Measurements from ENCODE around the gene TEDC1.

- TF ChIP-seq, protein P1, sequence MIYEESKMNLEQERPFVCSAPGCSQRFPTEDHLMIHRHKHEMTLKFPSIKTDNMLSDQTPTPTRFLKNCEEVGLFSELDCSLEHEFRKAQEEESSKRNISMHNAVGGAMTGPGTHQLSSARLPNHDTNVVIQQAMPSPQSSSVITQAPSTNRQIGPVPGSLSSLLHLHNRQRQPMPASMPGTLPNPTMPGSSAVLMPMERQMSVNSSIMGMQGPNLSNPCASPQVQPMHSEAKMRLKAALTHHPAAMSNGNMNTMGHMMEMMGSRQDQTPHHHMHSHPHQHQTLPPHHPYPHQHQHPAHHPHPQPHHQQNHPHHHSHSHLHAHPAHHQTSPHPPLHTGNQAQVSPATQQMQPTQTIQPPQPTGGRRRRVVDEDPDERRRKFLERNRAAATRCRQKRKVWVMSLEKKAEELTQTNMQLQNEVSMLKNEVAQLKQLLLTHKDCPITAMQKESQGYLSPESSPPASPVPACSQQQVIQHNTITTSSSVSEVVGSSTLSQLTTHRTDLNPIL (CRISPR knock-in tag; IDR thresholded peaks at IDR 0.05; ENCODE audit: low read depth) = no peak
- TF ChIP-seq TOX (CRISPR knock-in tag; IDR thresholded peaks at IDR 0.05; ENCODE audit: borderline replicate concordance) (no peak), ZC3H10 (CRISPR knock-in tag; IDR thresholded peaks at IDR 0.05) (no peak), ZNF70 (CRISPR knock-in tag; IDR thresholded peaks at IDR 0.05) (no peak)
Measured at GRCh38 chr14:105538481-105539049, 47.5 kb downstream of the TEDC1 start.

Measured in SK-N-SH treated with all-trans-retinoic acid at 6 μM for 48 hours (cell line).